HFF-Myc (cell line): ENCODE results near the gene HSPA12B.

Experiments
- DNase-seq: peaks from one replicate; pipeline ENCODE4 v3.0.0-alpha.2; 2011; ENCODE audit warnings: low read depth; ENCODE audit errors: extremely low read depth
- H3K4me3 ChIP-seq: replicated peaks from 2 replicates; pipeline ENCODE4 v1.5.1; 2011; ENCODE audit warnings: low read depth, mild to moderate bottlenecking, control low read depth, low read length
- CTCF ChIP-seq: IDR thresholded peaks from 2 replicates; pipeline ENCODE4 v1.5.1; 2012; ENCODE audit warnings: mild to moderate bottlenecking, low read depth, low read length, control low read depth; ENCODE audit errors: missing control alignments

Gene HSPA12B

GRCh38 chr20:3728876-3729275 is 3.6 kb upstream of the HSPA12B start:
- TF ChIP-seq CTCF, result no peak
- no peak overlapping the region for H3K4me3 ChIP-seq
- DNase-seq, result no peak

GRCh38 chr20:3729378-3729777 is 3.1 kb upstream of the HSPA12B start:
- TF ChIP-seq CTCF, result no peak
- no peak for DNase-seq
- no peak overlapping the region for H3K4me3 ChIP-seq

GRCh38 chr20:3729811-3730540 is 2.5 kb upstream of the HSPA12B start:
- H3K4me3 ChIP-seq, result no peak overlapping the region
- no peak for TF ChIP-seq CTCF
- no peak for DNase-seq

GRCh38 chr20:3730803-3731672 is 1.4 kb upstream of the HSPA12B start:
- no peak for TF ChIP-seq CTCF
- no peak overlapping the region for H3K4me3 ChIP-seq
- no peak for DNase-seq

- no peak overlapping the region for H3K4me3 ChIP-seq
- no peak for TF ChIP-seq CTCF
- DNase-seq, result no peak
These were observed 550 bp upstream of the HSPA12B start for GRCh38 chr20:3731944-3732326.

- no peak for DNase-seq
- TF ChIP-seq CTCF, result no peak
- H3K4me3 ChIP-seq, result peak overlapping the region; percentile 29
These were observed 872 bp downstream of the HSPA12B start for GRCh38 chr20:3733119-3733995.
